D721Med (cell line): ENCODE measurements around the gene BMP4.

Experiments
- DNase-seq: peaks from one replicate; pipeline ENCODE4 v3.0.0; 2011; ENCODE audit warnings: low spot score; ENCODE audit not compliant: insufficient read length
- FAIRE-seq: peaks from 2 replicates; lab custom pipeline; 2011; peaks lifted over from hg19 to GRCh38; lab: Jason Lieb, UNC
- CTCF ChIP-seq: IDR thresholded peaks from 2 replicates; pipeline ENCODE4 v1.5.1; 2012; ENCODE audit warnings: mild to moderate bottlenecking, control low read depth; ENCODE audit not compliant: insufficient read depth; ENCODE audit errors: missing control alignments

The BMP4 gene

GRCh38 chr14:53979113-53979681 lies 22.6 kb upstream of the BMP4 start:
- FAIRE-seq (no peak), DNase-seq (no peak)
- TF ChIP-seq CTCF: no peak

GRCh38 chr14:53978194-53978593 lies 21.6 kb upstream of the BMP4 start:
- FAIRE-seq (no peak), DNase-seq (no peak)
- TF ChIP-seq CTCF: no peak

GRCh38 chr14:53975444-53975843 lies 18.8 kb upstream of the BMP4 start:
- FAIRE-seq: no peak
- no peak for DNase-seq
- TF ChIP-seq CTCF: no peak

- FAIRE-seq (no peak), DNase-seq (no peak)
- no peak for TF ChIP-seq CTCF
Observed at GRCh38 chr14:53971521-53971920, 14.9 kb upstream of the BMP4 start.

GRCh38 chr14:53969326-53969725 lies 12.7 kb upstream of the BMP4 start:
- FAIRE-seq: no peak
- no peak for TF ChIP-seq CTCF

GRCh38 chr14:53968726-53969125 lies 12.1 kb upstream of the BMP4 start:
- DNase-seq: no peak
- TF ChIP-seq CTCF: no peak
- FAIRE-seq: no peak

More at GRCh38 chr14:53969326-53969725, 12.7 kb upstream of the BMP4 start:
- no peak for DNase-seq

- no peak for TF ChIP-seq CTCF
- no peak for FAIRE-seq
Observed at GRCh38 chr14:53967606-53968005, 11.0 kb upstream of the BMP4 start.

More at GRCh38 chr14:53967606-53968005, 11.0 kb upstream of the BMP4 start:
- DNase-seq: no peak
